H1 (cell line): ENCODE data around the gene CCSER2. TPM values are rescaled to one million over a fixed set of nuclear protein-coding genes. Genes with fewer than 3 reads are reported as not detected.

ENCODE experiments used
- CHD7 ChIP-seq: fragments of 300-600 bp; sonication (generic); IDR thresholded peaks from 2 replicates; pipeline ENCODE4 v1.7.1; 2012; ENCODE audit warnings: low read length, moderate library complexity, mild to moderate bottlenecking, inconsistent platforms; ENCODE audit not compliant: insufficient replicate concordance
- E2F6 ChIP-seq: IDR thresholded peaks from 2 replicates; pipeline ENCODE4 v1.6.1; 2012; ENCODE audit warnings: inconsistent platforms
- KDM1A ChIP-seq: fragments of 200-600, 300-600 bp; sonication (generic); IDR thresholded peaks from 2 replicates; pipeline ENCODE4 v1.7.1; 2016; ENCODE audit warnings: mild to moderate bottlenecking, low read length, borderline replicate concordance
- SAP30 ChIP-seq: fragments of 300-600 bp; sonication (generic); IDR thresholded peaks from 2 replicates; pipeline ENCODE4 v1.7.1; 2012; ENCODE audit warnings: low read length, moderate library complexity, mild to moderate bottlenecking, inconsistent platforms; ENCODE audit not compliant: insufficient read depth, insufficient replicate concordance
- polyA plus RNA-seq, 7 experiments: library from polyadenylated mRNA; depleted of rRNA in 3 of 7; stranded (reverse) in 5 of 7; unstranded in 2 of 7; fragments of >200 nt in 5 of 7; fragments of 200-250 nt in 2 of 7; gene quantifications; 1 replicate in 5 of 7; 2 replicates in 1 of 7; 4 replicates in 1 of 7; pipeline versions ENCODE4 v1.2.1 to v1.2.3, GENCODE V29; 2011 to 2013; ENCODE audit warnings: missing spikeins in 2 of 7, mixed read lengths in 2 of 7
- total RNA-seq: library from RNA; stranded (reverse); fragmentation: NEBNext Ultra II Directional; extraction: Animal tissue kit (Norgen Biotek cat#: 25700); gene quantifications from 2 replicates; pipeline ENCODE4 v1.2.1, GENCODE V29; 2021

Gene CCSER2
- total and polyA plus RNA-seq, 2 of the 8 experiments (the other 6 are each of a cell fraction or from before 2014, with no cell fraction given): 6.9 to 30.5 TPM

- TF ChIP-seq SAP30: no peak
- TF ChIP-seq CHD7: no peak
- TF ChIP-seq E2F6: no peak
- TF ChIP-seq KDM1A: no peak
- TF ChIP-seq, all 59 proteins: peak for 0
These were observed 127.7 kb downstream of the CCSER2 start (continued) for GRCh38 chr10:84456126-84456525.
